Left forelimb (tissue), 1 donor: ENCODE results near the gene TBC1D5.
"Not testable (repeated sequence)": the region's sequence is repeated elsewhere in the genome, so short reads cannot be mapped to it uniquely, and the experiment has no call there.

Experiments used
- DNase-seq: peaks from one replicate; pipeline ENCODE4 v3.0.0-alpha.2; 2018; ENCODE audit warnings: low spot score

Gene TBC1D5

DNA sequence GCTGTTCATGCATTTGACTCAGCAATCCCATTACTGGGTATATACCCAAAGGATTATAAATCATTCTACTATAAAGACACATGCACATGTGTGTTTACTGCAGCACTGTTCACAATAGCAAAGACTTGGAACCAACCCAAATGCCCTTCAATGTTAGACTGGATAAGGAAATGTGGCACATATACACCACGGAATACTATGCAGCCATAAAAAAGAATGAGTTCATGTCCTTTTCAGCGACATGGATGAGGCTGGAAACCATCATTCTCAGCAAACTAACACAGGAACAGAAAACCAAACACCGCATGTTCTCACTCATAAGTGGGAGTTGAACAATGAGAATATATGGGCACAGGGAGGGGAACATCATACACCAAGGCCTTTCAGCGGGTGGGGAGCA lies 391.2 kb downstream of the TBC1D5 start:
- DNase-seq: not testable (repeated sequence)

DNA sequence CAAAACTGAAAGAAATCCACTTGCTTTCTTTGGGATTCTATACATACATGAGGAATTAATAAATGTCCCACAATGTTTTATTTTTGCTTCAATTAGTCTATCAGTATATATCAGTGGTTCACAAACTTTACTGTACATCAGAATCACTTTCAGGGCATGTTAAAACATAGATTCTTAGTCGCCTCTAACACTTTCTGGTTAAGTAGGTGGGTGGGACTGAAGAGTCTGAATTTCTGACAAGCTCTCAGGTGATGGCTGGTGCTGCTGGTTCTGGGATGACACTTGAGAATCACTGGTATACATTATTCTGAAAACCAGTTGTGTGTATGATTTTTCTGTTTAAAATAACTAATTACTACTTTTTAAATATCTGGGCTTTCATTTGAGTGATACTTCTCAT lies 393.3 kb downstream of the TBC1D5 start:
- no peak for DNase-seq

DNA sequence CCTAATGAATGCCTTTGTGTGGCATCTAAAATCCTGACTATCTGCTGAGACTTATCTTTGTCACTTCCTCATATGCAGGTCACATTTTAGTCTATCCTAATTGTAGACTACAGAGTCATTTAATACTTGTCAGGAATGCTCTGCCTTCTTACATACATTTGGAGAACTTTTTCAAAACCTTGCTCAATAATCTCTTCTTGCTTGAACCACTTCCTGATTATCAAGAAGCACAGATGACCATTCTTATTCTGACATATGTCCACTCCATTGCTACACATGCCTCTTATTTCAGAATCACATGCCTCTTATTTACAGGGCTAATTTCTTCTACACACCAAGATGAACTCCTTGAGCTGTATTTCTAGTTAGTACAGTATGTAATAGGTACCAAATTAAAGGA lies 400.3 kb downstream of the TBC1D5 start:
- DNase-seq: no peak

DNA sequence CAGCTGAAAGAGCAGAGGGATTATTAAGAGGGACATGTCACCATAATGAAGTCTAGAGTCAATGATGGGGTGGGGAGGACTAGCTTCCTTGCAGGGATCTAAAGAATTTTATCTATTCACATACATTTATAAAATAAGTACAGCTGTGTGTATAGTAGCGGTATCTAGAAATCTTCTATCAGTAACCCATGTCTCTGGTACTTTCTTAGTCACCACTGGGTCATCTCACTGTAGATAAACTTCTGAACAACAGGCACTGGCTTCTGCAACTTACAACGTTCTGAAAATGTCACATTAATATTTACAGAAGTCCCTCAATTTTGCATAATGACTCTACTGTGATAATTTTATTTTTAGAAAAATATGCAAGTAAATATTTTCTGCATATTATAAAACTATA lies 401.7 kb downstream of the TBC1D5 start:
- no peak for DNase-seq

DNA sequence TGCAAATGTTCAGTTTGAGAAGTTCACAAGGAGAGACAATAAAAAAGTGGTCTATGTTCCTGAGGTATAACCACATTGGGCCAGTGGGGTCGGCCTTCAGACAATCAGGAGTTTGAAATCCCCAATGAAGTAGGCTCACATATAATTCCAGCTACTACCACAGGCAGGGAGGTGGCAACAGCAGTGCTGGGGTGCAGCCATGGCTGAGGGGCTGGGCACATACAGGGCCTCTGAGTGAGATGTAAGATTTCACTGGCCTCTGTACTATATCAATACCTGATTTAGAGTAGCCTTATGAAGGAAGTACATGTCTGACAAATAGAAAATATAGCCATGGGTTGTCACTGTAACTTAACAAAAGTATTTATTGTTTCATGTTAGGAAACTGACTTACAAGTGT lies 402.2 kb downstream of the TBC1D5 start:
- DNase-seq: no peak

DNA sequence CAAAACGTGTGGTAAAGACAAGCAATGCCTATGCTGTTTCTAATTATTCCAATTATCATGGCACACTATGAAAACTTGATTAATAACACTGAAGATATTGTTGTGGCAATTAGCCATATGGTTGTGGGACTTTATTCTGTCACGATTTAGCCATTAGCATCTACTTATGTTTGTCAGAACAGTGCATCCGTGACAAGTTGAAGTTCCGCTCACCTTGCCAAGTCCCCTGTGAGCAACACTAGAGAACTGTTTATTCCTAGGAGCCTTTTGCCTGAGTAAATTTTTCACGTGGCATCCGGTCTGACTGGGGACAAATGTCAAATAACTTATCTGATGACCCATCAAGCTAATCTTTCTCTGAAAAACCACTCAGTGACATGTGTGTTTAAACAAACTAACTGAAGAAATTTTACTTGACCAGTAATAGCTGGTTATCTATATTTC lies 403.3 kb downstream of the TBC1D5 start:
- DNase-seq: no peak

DNA sequence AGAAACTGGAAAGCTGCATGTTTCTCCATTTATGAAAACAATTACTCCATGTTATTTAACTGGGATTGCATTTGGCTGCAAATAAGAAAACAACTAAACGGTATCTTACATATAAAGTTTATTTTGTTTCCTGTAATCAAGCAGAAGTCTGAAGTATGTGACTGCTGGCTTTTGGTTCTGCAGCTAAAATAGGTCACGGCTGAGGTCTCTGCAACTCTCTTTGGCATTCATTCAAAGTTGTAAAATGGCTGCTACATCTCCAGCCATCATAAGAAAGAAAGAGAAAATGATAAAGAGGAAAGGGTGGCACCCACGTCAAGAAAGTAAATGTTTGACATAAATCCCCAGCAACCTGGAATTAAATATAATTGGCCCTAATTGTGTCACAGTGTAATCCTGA lies 406.1 kb downstream of the TBC1D5 start:
- no peak for DNase-seq

DNA sequence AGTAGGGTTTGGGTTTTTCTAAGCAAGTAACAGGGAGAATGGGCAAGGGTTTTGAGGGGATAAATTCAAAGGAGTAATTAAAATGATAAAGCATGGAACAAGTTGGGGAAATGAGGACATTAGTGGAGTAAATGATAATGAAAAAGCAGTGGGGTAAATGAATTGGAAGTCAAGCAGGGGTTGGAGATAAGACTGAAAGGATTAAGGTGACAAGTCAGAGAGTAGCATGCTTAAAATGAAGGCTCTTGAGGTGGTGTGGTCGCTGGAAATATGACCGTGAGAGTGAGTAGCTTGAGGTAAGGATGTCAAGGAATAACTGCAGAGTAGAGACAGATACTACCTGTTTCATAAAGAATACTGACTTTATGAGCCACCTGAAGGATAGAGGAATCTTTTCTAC lies 408.5 kb downstream of the TBC1D5 start:
- DNase-seq: no peak

DNA sequence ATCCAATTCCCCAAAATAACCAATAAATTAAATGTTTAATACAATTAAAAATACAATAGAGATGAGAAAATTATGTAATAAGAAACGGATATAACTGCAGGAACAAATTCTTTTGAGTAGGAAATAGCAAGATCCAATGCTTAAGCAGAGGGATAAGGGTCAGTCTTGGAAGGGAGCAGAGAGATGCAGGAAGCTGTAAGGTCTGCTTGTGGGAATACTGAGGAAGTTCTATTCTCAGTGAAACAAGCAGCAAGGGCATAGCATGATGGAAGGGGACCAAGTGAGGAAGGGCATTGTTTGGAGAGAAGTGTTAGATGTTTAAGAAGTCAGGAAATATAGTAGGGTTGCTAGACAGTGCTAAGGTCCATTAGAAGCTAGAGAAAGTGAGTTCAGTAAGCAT lies 409.0 kb downstream of the TBC1D5 start:
- DNase-seq: no peak

DNA sequence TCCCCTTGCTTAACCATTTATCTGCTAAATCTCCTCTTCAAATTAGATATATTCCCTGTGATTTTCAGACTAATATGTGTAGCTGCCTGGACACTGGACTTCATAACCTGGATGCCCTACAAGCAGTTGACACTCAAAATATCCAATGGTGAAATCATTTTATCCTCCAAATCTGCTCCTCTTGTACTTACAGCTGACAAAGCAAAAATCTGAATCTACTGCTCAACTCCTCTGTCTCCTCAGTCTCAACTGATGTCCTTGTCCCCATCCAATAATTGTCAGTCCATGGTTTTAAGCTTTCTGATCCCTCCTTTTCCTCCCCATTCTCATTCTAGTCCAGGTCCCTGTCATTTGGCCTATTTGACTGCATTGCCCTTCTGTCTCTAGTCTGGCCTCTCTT lies 411.8 kb downstream of the TBC1D5 start:
- DNase-seq: no peak

DNA sequence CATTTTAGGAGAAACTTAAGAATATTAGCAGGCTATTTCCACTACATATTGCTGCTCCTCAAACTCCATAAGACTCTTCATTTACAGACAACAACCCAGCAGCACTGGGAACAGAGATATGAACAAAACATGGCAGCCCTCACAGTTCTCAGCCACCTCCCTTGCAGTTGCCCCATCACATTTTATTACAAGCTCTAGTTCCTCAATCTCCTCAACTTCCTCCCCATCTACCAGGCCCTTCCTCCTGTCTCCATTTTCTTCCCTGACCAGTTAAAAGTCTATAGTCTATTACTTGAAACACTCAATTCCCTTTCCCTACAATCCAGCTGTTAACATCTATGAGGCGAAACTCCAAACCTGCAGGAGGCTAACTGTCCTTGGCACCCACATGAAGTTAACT lies 412.5 kb downstream of the TBC1D5 start:
- no peak for DNase-seq

DNA sequence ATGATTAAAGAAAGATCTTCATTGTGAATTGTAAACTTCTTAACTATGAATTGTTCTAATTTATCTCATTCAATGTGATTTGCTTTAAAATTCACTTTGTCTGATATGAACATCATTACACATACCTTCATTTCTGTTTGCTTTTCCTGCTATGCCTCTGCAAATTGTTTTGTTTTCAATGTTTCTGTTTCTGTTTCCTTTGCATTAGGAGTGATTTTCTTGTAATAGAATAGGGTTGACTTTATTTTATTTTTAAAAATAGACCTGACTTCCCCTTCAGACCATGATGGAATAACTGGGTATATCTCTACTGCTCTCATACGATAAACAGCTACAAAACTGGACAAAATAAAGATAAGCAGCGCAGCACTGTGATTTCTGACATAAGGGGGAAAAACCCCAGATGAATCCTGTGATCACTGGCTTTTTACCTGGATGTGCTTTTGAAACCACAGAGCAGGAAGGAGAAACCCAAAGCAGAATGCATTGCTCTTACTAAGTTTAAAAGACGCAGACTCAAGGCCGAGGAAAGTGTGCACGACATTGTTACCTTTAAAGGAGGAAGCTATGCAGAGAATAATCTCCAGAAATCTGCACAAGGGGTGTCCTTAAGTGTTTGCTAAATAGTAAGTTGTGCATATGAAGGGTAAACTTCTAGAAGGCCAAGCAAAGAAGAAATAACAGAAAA lies 420.2 kb downstream of the TBC1D5 start:
- no peak for DNase-seq

DNA sequence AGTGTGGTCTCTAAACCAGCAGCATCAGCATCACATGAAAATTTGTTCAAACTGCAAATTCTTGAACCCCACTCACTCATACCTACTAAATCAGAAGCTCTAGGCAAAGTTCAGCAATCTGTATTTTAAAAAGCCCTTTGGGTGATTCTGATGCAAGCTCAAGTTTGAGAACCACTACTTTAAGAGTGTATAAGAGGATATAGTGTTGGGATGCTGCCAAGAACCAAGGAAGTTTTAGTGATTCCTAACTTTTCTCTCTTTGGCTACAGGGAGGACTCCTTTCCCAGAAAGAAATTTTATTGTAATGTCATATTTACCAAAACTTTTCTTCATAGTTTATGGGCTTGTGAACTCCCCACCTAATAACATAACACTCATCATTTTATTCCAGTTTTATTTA lies 422.2 kb downstream of the TBC1D5 start:
- no peak for DNase-seq

DNA sequence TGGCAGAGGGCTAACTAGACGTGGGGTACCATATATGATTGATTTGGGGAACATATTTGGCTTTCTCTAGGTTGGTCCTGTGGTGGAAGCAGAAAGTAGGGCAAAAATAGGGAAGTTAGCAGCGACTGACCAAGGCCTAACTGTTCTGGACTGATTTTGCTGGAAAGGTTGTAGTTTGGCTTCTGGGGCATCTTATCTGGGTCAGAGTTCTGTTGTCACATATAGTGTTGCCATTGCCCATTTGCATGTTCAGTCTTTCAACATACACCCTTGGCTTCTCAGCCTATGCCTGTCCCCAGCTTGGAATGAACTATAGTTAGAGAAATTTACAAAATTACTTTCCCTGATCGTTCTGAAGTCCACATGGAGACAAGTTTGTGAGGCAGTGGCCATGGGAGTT lies 426.5 kb downstream of the TBC1D5 start:
- no peak for DNase-seq

DNA sequence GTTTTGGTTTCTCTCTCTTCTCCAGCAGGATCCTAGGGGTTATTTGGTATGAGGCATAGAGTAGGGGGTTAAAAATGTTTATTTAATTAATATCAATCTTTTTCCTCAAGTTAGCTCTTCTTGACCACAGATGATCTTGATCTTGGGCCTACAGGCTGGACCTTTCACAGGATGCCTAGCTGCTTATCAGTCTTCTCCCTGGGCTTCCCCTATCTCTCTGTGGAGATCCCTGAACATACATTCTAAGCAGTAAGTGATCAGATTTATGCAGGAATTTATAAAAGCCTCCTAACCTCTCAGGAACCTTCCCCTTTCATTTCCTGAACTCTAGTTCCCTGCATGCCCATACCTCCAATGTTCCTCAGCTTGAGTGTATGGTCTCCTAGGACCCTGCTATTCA lies 428.3 kb downstream of the TBC1D5 start:
- DNase-seq: no peak

DNA sequence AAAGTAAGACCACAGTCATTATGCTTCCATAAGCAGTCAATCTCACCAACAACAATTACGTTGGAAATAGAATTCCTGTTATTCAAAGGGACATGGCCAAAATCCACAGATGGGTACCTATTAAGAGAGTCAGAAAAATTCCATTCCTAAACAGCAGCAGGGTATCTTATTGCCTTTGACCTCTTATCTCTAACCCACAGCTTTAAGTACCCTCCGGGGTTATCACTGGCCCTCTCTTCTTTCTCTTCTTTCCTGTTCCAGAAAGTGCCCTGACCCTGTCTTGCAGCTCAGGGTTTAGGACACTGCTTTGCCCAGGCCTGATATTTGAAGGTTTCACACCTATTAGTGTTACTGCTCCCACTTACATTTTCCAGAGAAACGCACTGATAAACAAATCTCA lies 428.7 kb downstream of the TBC1D5 start:
- DNase-seq: no peak

DNA sequence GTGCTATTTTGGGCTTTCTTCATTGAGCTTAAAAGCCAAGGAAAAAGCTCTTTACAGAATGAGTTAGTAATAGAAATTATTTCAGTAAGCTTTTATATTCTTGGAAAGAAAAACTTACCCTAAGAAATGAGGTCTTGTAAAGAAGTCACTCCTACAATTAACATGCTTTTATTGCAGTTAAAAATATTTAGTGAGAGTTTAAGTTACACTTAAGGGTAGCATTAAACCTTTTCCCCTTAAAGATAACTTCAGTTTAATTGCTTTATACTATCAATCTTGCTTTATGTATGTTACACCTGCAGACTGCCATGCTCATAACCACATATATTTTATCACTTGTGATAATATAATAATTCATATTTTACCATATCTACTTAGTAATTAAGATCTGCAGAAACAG lies 431.4 kb downstream of the TBC1D5 start:
- no peak for DNase-seq

DNA sequence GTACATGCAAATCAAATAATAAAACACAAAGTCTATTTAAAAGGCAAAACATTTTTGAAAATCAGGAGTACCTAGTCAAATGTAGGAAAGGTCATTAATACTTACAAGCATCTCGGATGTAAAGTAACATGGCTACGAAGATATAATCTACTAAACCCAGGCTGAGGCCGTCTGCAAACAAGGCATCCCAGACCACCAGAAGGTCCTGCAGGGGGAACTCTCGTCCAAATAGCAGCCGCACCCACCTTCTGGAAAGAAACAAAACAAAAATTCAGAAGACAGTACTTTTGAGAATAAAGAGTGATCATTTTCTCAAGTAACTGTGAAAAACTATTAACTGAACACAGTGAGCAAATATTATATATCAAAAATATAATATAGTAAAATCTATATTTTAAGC lies 434.5 kb downstream of the TBC1D5 start:
- no peak for DNase-seq

DNA sequence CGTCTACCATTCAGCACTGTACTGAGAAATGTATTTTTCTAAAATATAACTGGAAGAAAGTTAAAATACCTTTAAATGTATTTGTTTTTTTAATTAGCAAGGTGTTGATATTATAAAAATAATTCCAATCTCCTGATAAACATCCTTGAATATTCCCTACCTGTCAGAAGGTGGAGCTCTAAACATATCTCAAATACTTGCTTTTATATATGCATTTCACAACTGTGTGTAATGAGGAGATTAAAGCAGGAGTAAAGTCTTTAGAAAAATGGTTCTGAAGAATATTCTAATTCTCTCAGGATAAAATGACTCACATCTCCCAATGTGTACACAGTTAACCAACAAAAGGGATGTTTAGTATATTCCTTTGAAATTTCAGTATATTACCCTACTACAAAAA lies 434.9 kb downstream of the TBC1D5 start:
- no peak for DNase-seq

DNA sequence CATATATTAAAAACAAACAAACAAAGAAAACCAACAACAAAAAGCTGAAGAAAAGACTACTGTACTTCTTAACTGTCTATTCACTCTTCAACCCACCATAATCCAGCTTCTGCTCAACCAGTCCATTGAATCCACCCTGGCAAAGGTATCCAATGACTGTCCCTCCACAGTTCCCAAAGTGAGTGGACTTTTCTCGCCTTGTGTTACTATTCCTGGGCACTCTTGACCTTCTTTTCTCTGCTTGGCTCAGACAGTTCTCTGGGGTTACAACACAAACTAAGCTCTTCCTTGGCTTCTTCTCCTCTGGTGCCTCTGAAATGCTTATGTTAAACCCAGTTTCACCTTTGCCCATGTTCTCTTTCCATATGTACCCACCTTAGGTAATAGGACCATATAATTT lies 437.5 kb downstream of the TBC1D5 start:
- no peak for DNase-seq

DNA sequence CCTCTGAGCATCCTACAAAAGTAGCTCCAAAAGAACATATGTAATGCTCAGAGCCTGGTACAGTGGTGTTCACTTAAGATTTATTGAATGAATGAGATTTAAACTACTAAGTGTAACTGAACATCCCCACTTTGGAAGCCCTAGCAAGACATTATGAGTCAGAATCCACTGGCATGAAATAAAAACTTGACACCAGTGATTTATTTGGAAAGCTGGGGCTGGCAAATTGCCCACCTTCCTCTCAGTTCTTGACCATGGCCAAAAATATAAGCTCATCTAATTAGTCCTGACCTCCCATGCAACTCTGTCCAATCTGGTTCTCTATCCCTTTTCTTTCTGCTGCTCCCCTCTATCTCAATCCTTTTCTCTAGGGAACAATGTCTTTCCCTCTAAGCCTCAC lies 439.7 kb downstream of the TBC1D5 start:
- DNase-seq: no peak

DNA sequence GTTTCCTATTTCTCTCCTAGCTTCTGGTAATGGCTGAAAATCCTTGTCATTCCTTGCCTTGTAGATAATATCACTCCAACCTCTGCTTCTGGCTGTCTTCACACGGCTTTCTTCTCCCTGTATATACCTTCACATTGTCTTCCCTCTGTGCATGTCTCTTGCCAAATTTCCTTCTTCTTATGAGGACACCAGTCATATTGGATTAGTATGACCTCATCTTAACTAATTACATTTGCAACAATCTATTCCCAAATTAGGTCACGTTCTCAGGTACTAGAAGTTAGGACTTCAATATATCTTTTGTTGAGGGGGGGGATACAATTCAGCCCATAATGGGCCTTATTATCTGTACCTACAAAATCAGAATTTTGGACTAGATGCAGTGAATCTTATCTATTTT lies 440.3 kb downstream of the TBC1D5 start:
- DNase-seq: no peak

DNA sequence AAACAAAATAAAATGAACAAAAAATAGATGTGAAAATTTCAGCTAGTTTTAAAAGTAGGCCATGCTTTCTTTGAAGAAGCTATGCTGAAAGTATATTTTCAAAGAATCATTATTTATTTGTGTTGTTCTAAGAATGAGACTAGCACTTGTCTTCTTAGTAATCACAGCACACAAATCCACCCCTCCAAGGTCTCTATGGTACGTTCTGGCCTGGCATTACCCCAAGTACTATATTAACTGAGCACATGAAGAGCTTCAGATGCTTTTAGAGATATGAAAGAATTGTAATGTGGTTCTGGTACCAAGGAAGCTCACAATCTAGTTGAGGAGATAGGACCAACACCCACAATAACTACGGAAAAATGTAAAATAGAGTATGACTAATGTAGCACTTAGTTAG lies 441.2 kb downstream of the TBC1D5 start:
- no peak for DNase-seq

DNA sequence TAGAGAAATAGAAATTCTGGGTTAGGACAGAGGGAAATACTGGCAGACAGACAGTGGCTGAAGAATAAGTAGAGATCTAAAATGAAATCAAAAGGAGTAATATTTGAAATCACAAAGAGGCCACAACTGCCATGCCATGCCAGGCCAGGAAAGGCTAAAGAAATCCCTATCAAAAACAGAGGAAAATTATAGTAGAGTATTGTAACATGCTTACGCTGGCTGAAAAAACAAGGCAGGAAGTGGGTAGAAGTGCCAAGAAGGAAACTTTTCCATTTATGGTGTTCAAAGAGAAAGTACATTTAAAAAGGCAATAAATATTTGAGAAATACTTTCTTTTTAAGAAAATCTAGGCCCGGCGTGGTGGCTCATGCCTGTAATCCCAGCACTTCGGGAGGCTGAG lies 442.0 kb downstream of the TBC1D5 start:
- DNase-seq: no peak

DNA sequence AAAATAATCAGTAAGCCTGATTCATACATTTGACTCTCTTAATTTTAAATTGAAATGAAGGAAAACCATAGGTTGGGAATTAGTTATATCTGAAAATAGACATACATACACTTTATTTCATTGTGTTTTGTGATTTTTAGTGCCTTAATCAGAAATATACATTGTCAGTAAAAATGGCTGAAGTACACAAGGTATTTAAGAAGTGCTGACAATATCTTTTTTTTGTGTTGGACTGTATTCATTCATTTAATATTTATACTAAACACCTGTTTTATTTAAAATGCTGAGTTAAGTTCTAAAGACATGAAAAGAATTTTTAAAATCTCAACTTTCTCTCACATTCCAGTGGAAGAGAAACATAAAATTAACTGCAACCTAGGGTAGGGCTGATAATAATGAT lies 444.4 kb downstream of the TBC1D5 start:
- DNase-seq: no peak
